WTC11 (cell line): ENCODE data around the gene GLI2.

Experiments
- ETV6 ChIP-seq: sonication (generic); formaldehyde crosslinking; IDR thresholded peaks from 2 replicates; pipeline ENCODE4 v1.8.1; 2022; ENCODE audit warnings: mild to moderate bottlenecking, missing genetic modification reagents
- JAZF1 ChIP-seq: fragments of 250-450 bp; sonication (Bioruptor Pico); IDR thresholded peaks from 2 replicates; pipeline ENCODE4 v1.9.0; 2021; ENCODE audit warnings: moderate library complexity, mild to moderate bottlenecking, inconsistent platforms
- JUN ChIP-seq: sonication (generic); formaldehyde crosslinking; IDR thresholded peaks from 2 replicates; pipeline ENCODE4 v1.8.0; 2023; ENCODE audit warnings: mild to moderate bottlenecking, missing genetic modification reagents
- NR2C2 ChIP-seq: sonication (generic); formaldehyde crosslinking; IDR thresholded peaks from 2 replicates; pipeline ENCODE4 v1.8.0; 2022; ENCODE audit warnings: mild to moderate bottlenecking, missing genetic modification reagents
- RORB ChIP-seq: fragments of 250-450 bp; sonication (Bioruptor Pico); IDR thresholded peaks from 2 replicates; pipeline ENCODE4 v1.9.0; 2021; ENCODE audit warnings: mild to moderate bottlenecking
- ZNF263 ChIP-seq: sonication (generic); formaldehyde crosslinking; IDR thresholded peaks from 2 replicates; pipeline ENCODE4 v1.8.1; 2022; ENCODE audit warnings: low read depth, mild to moderate bottlenecking, moderate library complexity, missing genetic modification reagents
- ZNF416 ChIP-seq: fragments of 250-450 bp; sonication (Bioruptor Pico); IDR thresholded peaks from 2 replicates; pipeline ENCODE4 v1.9.0; 2021; ENCODE audit warnings: mild to moderate bottlenecking, inconsistent platforms
- TF ChIP-seq, protein P1 (sequence below): fragments of 200-600 bp; IDR thresholded peaks from 2 replicates; pipeline ENCODE4 v1.8.0; 2022; ENCODE audit warnings: antibody characterized with exemption
- TF ChIP-seq, protein P2 (sequence below): sonication (generic); formaldehyde crosslinking; IDR thresholded peaks from 2 replicates; pipeline ENCODE4 v1.8.1; 2023; ENCODE audit warnings: mild to moderate bottlenecking, missing genetic modification reagents, borderline replicate concordance

DNA sequence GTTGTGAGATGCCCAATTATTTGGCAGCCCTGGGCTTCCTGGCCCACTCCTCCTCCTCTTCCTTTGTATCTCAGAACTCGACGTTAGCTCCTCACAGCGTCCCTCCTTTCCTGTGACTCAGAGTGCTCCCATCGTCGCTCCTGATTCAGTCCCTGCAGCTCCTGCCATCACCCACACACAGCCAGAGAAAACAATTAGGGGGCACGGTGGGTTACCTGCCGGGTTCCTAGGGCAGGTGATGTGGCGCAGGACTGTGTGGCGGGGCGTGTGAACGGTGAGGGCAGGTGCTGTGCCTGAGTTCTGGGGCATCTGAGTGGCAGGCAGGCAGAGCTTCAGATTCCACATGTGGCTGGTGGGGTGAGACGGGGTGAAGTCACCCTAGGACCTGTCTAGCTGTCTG is 42.6 kb downstream of the GLI2 start:
- TF ChIP-seq, protein P1, sequence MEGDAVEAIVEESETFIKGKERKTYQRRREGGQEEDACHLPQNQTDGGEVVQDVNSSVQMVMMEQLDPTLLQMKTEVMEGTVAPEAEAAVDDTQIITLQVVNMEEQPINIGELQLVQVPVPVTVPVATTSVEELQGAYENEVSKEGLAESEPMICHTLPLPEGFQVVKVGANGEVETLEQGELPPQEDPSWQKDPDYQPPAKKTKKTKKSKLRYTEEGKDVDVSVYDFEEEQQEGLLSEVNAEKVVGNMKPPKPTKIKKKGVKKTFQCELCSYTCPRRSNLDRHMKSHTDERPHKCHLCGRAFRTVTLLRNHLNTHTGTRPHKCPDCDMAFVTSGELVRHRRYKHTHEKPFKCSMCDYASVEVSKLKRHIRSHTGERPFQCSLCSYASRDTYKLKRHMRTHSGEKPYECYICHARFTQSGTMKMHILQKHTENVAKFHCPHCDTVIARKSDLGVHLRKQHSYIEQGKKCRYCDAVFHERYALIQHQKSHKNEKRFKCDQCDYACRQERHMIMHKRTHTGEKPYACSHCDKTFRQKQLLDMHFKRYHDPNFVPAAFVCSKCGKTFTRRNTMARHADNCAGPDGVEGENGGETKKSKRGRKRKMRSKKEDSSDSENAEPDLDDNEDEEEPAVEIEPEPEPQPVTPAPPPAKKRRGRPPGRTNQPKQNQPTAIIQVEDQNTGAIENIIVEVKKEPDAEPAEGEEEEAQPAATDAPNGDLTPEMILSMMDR = no peak
- no peak for TF ChIP-seq JUN
- no peak for TF ChIP-seq NR2C2 (CRISPR knock-in tag)
- no peak; the same call in 1 of the 2 replicates for TF ChIP-seq ZNF263 (CRISPR knock-in tag)
- TF ChIP-seq, protein P2, sequence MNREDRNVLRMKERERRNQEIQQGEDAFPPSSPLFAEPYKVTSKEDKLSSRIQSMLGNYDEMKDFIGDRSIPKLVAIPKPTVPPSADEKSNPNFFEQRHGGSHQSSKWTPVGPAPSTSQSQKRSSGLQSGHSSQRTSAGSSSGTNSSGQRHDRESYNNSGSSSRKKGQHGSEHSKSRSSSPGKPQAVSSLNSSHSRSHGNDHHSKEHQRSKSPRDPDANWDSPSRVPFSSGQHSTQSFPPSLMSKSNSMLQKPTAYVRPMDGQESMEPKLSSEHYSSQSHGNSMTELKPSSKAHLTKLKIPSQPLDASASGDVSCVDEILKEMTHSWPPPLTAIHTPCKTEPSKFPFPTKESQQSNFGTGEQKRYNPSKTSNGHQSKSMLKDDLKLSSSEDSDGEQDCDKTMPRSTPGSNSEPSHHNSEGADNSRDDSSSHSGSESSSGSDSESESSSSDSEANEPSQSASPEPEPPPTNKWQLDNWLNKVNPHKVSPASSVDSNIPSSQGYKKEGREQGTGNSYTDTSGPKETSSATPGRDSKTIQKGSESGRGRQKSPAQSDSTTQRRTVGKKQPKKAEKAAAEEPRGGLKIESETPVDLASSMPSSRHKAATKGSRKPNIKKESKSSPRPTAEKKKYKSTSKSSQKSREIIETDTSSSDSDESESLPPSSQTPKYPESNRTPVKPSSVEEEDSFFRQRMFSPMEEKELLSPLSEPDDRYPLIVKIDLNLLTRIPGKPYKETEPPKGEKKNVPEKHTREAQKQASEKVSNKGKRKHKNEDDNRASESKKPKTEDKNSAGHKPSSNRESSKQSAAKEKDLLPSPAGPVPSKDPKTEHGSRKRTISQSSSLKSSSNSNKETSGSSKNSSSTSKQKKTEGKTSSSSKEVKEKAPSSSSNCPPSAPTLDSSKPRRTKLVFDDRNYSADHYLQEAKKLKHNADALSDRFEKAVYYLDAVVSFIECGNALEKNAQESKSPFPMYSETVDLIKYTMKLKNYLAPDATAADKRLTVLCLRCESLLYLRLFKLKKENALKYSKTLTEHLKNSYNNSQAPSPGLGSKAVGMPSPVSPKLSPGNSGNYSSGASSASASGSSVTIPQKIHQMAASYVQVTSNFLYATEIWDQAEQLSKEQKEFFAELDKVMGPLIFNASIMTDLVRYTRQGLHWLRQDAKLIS (CRISPR knock-in tag) = no peak
- TF ChIP-seq RORB (CRISPR knock-in tag) = no peak
- TF ChIP-seq ETV6 (CRISPR knock-in tag) = no peak
- no peak for TF ChIP-seq JAZF1 (CRISPR knock-in tag)
- no peak for TF ChIP-seq ZNF416 (CRISPR knock-in tag)
